GM19351 (cell line): ENCODE data around the gene C11orf71.

ENCODE experiments used
- ATAC-seq: cut with Tn5 transposase; IDR thresholded peaks from one replicate; pipeline ENCODE4 v1.9.1; 2021; ENCODE audit warnings: mild to moderate bottlenecking, moderate library complexity; ENCODE audit not compliant: unreplicated experiment

C11orf71 gene, protein sequence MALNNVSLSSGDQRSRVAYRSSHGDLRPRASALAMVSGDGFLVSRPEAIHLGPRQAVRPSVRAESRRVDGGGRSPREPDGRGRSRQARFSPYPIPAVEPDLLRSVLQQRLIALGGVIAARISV

DNA sequence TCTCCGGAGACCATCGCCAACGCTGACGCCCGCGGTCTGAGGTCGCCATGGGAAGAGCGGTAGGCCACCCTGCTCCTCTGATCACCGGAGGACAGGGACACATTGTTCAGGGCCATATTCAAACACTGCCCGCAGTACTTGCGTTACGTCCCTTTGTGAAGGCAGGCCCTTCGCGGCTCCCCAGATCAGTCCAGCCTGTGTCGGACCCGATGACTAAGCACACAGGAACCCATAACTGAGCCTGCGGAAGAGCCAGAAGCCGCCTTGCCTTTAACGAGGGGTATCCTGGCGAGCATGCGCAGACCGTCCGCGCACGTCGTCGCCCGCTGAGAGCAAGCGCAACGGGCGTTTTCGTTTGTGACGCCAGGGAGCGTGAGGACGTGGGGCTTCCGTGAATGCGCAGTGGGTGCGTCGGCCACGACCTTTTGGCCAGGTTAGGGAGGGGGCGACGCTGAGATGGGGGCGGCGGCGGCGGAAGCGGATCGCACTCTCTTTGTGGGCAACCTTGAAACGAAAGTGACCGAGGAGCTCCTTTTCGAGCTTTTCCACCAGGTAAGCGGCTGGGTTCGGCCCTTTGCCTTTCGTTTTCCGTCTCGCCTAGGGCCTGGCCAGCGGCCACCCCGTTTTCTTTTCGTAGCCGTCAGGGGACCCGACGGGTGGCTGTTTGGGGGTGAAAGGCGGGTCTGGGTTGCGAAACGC lies at the start of gene C11orf71, which contains the start of gene RBM7:
Gene C11orf71 (minus strand): TSS at position 296 of the 699 bp plus-strand sequence. CDS start 180 bp downstream, at position 116.
Gene RBM7 (plus strand): TSS at position 451 of the 699 bp plus-strand sequence. CDS start 6 bp downstream, at position 457.
- peak; percentile 93 for ATAC-seq

DNA sequence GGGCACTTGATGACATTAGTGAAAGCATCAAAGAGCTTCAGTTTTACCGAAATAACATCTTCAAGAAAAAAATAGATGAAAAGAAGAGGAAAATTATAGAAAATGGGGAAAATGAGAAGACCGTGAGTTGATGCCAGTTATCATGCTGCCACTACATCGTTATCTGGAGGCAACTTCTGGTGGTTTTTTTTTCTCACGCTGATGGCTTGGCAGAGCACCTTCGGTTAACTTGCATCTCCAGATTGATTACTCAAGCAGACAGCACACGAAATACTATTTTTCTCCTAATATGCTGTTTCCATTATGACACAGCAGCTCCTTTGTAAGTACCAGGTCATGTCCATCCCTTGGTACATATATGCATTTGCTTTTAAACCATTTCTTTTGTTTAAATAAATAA lies 49.5 kb upstream of the C11orf71 start:
- no peak for ATAC-seq

DNA sequence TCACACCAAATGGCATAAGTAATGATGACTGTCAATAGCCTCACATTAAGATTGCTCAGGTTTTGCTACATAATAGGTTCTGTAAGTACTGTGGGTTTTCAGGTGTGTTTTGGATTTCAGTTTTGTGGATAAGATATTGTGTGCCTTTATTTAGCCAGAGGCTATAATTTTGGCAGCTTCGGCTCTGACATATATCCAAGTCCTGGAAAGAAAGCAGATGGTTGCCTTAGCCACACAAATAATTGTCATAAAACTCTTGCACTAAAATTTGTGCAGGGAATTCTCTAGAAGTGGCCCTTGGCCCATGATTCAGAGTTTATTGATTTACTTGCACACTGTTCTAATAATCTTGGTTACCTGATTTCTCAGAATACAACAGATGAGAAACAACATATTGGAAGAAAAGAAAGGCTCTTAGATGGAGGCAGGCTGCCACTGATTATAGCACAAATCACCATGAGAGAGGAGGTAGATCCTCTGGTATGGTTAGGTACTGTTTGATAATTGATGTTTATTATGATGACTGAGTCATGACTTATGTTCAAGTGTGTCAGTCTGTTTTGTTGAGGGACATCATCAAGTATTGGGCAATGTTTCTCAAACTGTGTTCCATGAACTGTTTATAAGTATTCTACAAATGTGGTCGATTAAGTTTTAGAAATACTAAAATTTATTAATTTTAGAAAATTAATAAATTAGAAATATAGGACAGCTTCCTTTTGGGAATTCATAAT lies 48.6 kb upstream of the C11orf71 start:
- ATAC-seq, result no peak

DNA sequence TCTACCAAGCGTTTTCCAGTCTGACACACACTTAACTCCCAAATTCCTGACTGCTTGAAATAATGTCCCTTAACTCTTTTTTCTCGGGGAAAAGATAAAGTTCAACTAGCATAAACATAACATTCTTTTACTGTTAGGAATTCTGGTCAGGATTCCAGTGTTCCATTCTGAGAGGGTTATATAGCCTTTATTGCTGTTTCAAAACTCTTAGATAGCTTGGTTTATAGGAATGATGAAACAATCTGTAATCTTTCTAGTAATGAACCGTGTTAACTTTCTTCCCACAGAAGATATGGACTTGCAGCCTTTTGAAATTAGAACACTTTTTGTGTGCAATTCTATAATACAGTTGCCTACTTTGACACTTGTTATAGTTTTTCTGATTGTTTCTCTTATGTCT lies 47.6 kb upstream of the C11orf71 start:
- no peak for ATAC-seq

DNA sequence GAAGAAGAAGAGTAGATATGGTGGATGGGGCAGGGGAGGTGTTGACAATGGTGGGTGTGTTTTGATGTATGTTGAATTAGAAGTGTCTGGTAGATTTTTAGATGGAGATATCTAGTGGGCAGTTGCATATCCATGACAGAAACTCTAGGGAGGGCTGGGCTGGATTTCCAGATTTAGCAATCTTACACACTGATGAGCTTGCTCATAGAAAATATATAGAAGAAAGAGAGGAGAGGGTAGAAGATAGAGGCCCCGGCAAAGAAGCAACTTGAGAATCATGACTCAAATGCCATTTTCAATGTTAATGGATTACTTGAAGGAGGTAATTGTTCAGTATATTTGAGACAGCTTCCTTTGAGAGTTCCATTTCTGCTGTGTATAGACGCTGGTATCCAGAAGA lies 47.1 kb upstream of the C11orf71 start:
- ATAC-seq, result no peak

DNA sequence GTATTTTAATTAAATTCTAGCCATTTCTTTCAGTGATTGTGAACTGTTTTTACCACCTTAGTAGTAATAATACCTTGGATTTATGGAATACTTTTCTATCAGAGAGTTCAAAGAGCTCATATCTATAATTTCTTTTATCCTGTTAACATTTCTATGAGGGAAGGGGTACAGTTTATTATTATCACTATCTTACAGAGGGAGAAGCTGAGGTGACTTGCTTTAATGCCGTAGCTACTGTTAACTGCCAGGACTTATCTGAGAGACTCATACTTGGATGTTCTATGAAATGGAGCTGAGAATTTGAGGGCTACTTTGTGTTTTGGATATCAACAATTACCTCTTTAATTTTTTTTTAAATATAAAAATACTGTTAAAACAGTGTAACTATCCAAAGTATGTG lies 42.2 kb upstream of the C11orf71 start:
- no peak for ATAC-seq

DNA sequence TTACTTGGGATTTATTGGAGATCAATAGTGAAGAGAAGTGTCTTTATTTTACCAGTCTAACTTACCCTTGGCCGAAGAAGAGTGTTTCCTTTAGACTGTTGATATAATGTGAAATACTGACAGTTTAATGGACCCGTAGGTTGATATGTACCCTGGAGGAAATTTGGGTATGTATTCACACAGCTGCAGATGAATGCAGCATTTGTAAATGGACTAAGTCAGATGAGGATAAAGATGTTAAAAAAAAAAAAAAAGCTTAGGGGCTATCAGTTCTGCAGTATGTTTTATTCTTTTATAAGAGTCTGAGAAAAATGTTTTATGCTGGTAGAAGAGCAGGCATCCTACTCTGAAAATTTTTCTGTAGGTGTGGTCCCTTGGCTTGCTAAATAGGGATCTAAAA lies 41.6 kb upstream of the C11orf71 start:
- ATAC-seq, result no peak

DNA sequence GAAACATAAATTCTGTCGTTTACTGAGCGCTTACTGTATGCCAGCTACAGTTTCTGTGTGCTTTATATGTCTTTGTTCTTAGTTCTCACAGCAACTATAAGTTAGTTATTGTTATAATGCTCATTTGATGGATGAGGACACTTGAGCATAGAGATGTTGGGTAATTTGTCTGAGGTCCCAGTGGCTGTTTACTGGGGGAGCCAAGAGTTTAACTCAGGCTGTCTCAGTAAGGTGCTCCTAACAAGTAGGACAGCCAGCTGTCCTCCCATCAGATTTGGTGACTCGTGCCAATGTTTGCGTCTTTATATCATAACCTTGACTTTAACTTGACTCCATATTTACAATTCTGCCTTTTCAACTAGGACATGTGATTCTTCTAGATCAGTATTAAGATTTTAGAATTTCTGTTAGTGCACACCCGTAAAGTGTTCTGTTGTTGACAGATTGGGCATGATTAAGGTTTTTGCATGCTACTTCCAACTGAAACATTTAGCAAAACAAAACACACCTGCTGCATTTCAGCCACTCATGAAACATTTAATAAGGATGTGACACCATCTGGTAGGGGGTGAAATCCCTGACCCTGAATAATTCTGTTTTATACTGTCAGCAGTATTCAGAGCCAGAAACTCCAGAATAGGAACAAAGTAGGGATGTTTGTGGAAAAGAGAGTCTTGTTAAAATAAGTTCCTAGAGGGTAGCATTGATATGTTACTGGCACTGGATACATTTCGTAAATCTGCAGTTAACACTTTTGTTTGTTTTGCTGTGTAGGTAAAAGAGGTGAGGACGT lies 40.9 kb upstream of the C11orf71 start:
- ATAC-seq, result no peak

DNA sequence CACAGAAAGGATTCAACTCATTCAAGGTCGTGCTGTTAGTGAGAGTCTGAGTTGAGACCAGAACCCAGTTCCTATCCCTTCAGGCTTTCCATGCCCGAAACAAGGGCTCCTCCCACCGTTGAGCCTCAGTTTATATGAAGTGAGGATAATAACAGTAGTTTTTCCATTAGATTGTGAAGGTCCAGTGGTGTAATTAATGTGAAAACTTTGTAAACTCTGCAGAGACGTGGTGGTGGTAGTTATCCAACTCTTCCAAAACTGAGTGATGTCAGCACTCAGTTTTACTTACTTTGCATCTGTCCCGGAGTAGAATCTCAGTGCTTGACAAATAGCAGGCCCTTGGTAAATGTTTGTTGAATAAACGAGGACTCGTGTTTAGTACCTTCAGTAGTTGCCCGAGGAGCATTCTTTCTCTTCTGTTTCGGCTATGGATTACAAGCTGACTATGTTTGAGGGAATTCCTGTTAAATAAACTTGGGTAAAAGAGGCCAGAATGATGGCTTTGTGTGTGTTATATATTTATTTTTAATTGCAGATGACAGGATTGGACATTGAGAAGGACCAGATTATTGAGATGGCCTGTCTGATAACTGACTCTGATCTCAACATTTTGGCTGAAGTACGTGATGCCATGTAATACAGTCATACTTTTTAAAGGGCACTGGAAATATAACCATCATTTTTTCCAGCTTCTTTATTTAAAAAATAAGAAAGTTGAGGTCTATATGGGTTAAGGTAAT lies 40.0 kb upstream of the C11orf71 start:
- ATAC-seq, result no peak

DNA sequence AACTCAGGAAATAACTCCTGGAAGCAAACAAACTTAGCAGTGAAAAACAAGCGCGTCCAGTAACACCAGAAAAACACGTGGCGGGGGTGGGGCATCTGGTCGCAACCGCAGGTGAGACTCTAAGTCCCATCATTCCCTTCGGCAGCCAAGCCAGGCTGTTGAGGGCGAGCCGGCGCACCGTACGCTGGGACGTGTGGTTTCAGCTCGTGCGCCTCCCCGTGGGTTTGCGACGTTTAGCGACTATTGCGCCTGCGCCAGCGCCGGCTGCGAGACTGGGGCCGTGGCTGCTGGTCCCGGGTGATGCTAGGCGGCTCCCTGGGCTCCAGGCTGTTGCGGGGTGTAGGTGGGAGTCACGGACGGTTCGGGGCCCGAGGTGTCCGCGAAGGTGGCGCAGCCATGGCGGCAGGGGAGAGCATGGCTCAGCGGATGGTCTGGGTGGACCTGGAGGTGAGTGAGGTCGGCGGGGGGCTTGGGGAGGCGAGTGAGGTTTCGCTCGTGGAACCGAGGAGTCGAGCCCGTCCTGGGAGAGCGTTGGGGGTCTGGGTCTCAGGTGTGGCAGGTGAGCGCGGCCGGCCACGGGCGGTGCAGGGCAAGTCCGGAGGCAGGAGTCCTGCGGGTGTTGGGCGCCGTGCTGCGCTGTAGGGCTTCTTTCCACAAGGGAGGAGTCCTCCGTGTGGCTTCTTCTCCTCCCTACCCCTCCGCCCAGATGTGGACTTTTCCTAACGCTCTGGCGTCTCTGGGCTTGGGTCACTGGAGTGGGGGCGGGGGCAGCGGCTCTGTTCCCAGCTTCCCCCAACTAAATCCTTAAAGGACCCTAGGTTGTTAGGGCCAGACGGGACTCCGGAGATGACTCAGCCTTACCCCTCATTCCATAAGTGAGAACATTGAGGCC lies 39.2 kb upstream of the C11orf71 start, which contains the start of gene REXO2:
Gene REXO2 (plus strand): TSS at position 239 of the 892 bp plus-strand sequence. CDS start 62 bp downstream, at position 301.
- ATAC-seq, result peak; percentile 99

DNA sequence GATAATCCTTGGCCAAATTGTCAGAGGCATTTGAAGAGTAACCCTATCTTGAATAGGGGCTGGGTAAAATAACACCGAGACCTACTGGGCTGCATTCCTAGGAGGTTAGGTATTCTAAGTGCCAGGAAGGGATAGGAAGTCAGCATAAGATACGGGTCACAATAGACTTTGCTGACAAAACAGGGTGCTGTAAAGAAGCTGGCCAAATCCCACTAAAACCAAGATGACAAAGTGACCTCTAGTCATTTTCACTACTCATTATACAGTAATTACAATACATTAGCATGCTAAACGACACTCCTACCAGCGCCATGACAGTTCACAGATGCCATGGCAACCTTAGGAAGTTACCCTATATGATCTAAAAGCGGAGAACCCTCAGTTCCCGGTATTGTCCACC lies 38.0 kb upstream of the C11orf71 start:
- no peak for ATAC-seq

DNA sequence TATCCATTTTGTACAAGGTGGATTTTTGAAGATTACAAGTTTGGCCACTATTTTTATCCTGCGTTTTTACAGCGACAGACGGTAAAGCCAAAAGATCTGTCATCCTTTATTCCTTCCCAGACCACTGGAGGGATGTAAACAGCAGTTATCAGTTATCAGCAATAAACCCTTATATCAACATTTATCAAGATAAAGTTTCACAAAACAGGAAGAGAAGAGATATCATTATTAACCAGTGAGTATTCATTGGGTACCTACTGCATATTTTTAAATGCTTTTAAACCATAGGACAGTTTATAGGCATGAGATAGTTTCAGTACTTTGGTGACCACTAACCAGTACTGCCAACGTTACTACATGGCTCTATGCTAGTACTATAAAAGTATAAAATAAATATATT lies 33.1 kb upstream of the C11orf71 start:
- ATAC-seq, result no peak

DNA sequence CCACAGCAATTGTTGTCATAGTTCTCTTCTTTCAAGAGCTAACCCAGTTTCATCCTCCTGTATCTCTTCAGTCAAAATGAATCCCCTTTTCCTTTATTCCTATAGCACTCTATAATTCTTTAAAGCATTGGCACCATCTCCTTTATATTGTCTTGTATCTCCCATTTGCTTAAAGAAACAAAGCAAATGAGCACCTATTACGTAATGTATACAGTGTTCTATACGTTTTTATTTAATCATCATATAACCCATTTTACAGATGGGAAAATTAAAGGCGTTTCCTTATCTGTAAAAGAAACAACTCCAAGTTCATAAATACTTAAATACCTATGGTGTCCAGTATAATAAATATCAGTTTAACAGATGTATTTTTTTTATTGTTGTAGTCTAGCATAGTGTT lies 32.6 kb upstream of the C11orf71 start:
- ATAC-seq, result no peak

DNA sequence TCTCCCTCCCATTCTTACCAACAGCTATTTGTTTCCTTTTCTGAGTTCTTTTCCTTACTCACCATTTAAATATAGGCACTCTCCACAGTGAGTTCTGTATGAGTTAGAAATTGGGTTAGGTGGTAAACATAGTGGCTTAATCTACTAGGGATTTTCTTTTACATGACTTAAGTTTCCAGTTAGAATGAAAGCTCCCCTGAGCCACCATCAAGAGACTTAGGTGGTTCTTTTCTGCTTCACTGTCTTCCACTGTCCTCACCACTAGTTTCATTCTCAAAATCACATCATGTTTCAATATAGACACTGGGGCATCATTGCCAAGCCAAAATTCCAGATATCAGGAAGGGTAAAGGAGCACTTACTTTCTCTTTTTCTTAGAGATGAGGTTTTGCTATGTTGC lies 30.0 kb upstream of the C11orf71 start:
- no peak for ATAC-seq

DNA sequence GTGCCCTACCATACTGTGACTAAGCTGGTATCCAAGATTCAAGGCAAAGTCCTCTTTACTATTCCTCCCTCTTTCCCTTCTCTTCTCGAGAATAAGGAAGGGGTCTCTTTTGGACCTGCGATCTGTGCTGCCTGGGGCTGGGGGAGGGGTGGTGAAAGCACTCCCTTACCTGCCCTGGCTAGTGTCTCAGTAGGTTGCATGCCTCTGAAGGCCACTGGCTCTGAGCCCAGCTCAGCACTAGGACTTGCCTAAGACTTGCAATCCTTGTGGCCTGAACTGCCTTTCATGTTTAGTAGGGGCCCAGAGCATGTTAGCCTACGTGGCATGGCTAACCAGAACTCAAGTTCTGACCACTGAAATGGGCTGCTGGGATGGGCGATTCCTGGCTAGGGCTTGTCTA lies 26.0 kb upstream of the C11orf71 start:
- ATAC-seq, result no peak

DNA sequence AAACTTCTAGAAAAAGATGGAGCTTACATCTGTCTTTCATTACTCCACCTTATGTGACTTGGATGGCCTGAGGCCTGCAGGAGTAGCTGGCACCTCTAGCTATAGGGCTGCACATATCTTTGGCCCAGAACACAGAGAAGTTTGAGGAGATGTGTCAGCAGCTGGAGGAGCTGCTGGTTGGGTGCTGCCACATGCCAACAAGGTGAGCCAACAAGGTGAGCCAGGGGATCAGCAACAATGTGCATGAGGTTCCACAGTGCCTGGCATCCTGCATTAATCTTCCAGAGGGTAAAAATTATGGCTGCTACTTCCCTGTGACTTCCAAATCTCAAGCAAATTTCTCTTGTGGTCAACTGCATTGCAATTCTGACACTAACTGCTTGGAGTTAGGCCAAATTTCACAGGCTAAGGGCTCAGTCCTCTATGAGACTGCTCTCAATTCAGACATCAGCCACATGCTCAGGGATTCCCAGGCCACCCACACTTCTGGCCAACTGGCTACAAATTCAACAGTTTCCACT lies 16.2 kb upstream of the C11orf71 start:
- ATAC-seq, result no peak

DNA sequence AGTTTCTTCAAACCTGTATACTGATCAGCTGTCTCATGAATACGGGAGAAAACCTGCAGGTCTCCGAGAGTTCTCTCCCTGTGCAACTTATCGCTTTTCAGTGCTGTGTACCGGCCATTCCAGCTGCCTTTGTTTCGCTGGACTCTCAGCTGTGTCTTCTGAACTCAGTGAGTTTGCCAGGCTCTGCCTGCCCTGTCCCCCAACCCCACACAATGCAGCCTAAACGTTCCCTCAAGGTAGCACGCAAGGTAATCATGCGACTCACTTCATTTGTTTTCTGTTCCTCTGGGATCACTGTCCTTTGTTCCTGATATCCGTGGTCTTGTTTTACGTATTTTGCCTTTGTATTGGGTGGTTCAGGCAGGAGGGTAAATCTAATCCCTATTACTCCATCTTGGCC lies 13.6 kb upstream of the C11orf71 start:
- ATAC-seq, result no peak

DNA sequence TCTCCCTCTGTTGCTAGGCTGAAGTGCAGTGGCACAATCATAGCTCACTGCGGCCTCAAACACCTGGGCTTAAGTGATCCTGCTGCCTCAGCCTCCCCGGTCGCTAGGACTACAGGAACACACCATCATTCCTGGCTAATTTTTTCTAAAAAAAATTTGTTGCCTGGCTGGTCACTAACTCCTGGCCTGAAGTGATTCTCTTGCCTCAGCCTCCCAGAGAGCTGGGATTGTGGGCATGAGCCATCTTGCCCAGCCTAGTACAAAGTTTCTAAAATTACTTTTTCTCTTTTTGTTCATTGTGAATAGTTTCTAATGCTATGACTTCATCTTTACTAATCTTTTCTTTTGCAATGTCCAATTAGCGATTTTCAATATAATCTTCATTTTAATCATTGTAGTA lies 12.6 kb upstream of the C11orf71 start:
- no peak for ATAC-seq

DNA sequence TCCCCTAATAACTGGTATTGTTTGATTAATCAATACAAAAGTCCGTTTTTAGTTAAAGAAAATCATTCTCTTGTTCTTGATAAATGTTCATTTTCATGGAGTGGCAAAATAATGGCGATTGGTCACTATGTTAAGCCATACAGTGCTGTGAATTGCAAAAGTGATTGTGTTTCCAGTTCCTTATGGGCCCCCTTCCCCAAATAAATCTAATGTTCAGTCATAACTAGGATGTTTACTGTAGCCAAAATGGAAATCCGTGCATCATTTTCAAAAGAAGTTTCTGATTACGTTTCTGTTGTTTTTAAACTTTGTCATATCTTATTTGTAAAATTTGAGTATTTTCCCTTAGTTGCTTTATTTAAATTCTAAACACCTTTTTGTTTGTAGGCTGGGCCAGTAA lies 1.0 kb upstream of the C11orf71 start:
- ATAC-seq, result no peak
